A673 (cell line): Measurements from ENCODE around the gene BTBD6.

Experiments
- EZH2 ChIP-seq: fragments of 200-600 bp; sonication (generic); IDR thresholded peaks from 2 replicates; pipeline ENCODE4 v1.6.1; 2017; ENCODE audit warnings: borderline replicate concordance, low read depth, mild to moderate bottlenecking, mixed read lengths, antibody characterized with exemption, low read length; ENCODE audit not compliant: poor library complexity, severe bottlenecking
- TF ChIP-seq, protein P1 (sequence below): fragments of 300-800, 200-600 bp; sonication (generic); conservative IDR thresholded peaks from 2 replicates; pipeline ENCODE4 v1.5.1; 2017; ENCODE audit warnings: low read depth, mild to moderate bottlenecking, antibody characterized with exemption, low read length, moderate library complexity, mixed read lengths

DNA sequence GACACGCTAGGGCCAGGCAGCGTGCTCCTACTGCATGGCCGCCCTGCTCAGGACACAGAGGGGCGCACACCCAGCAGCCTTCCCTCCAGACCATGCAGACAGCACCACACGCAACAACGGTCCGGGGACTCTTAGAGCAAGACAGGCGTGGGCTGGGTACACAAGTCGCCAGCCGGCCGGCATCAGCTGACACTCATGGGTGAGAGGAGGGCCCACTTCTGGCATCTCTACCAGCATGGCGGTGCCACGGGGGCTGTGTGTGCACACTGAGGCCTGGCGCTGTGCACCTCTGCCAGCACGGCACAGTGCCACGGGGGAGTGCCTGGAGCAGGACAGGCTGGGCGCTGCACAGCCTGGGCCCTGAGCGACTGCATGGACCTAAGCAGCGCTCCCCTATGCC lies 6.7 kb upstream of the BTBD6 start:
- TF ChIP-seq, protein P1, sequence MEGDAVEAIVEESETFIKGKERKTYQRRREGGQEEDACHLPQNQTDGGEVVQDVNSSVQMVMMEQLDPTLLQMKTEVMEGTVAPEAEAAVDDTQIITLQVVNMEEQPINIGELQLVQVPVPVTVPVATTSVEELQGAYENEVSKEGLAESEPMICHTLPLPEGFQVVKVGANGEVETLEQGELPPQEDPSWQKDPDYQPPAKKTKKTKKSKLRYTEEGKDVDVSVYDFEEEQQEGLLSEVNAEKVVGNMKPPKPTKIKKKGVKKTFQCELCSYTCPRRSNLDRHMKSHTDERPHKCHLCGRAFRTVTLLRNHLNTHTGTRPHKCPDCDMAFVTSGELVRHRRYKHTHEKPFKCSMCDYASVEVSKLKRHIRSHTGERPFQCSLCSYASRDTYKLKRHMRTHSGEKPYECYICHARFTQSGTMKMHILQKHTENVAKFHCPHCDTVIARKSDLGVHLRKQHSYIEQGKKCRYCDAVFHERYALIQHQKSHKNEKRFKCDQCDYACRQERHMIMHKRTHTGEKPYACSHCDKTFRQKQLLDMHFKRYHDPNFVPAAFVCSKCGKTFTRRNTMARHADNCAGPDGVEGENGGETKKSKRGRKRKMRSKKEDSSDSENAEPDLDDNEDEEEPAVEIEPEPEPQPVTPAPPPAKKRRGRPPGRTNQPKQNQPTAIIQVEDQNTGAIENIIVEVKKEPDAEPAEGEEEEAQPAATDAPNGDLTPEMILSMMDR, result no peak
- no peak for TF ChIP-seq EZH2
